Choroid plexus epithelial cell (primary cell): ENCODE measurements around the gene RPL10A.

ENCODE experiments used
- DNase-seq: peaks from one replicate; pipeline ENCODE4 v3.0.0-alpha.2; 2010; ENCODE audit warnings: low read depth
- H3K4me3 ChIP-seq: 2 replicates; pipeline ENCODE4 v1.5.1; 2011; ENCODE audit warnings: low read depth, mild to moderate bottlenecking, control low read depth, low read length, moderate library complexity
- TF ChIP-seq, protein P1 (sequence below): conservative IDR thresholded peaks from 2 replicates; pipeline ENCODE4 v1.5.1; 2011; ENCODE audit warnings: low read depth, mild to moderate bottlenecking, control low read depth, inconsistent platforms, low read length, moderate library complexity

The RPL10A gene

DNA sequence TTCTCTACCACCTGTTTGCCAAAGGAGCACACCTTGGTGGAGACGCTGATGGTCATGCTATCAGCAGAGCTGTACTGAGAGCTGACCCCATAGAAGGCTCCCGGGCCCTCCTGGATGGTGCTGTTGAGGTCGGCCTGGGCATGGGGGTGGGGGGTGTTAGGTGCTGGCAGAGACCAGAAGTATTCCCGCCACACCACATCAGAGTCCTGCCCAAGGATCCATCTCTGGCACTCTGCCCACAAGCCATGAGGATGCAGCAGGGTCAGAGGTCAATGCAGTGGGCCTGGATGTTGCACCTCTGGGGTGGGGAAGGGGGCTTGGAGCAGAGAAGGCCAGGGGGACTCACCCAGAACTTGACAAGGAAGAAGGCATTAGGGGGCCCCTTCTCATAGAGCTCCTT is 7.4 kb downstream of the RPL10A start:
- no peak for DNase-seq
- TF ChIP-seq, protein P1, sequence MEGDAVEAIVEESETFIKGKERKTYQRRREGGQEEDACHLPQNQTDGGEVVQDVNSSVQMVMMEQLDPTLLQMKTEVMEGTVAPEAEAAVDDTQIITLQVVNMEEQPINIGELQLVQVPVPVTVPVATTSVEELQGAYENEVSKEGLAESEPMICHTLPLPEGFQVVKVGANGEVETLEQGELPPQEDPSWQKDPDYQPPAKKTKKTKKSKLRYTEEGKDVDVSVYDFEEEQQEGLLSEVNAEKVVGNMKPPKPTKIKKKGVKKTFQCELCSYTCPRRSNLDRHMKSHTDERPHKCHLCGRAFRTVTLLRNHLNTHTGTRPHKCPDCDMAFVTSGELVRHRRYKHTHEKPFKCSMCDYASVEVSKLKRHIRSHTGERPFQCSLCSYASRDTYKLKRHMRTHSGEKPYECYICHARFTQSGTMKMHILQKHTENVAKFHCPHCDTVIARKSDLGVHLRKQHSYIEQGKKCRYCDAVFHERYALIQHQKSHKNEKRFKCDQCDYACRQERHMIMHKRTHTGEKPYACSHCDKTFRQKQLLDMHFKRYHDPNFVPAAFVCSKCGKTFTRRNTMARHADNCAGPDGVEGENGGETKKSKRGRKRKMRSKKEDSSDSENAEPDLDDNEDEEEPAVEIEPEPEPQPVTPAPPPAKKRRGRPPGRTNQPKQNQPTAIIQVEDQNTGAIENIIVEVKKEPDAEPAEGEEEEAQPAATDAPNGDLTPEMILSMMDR = no peak
- H3K4me3 ChIP-seq = no peak overlapping the region

DNA sequence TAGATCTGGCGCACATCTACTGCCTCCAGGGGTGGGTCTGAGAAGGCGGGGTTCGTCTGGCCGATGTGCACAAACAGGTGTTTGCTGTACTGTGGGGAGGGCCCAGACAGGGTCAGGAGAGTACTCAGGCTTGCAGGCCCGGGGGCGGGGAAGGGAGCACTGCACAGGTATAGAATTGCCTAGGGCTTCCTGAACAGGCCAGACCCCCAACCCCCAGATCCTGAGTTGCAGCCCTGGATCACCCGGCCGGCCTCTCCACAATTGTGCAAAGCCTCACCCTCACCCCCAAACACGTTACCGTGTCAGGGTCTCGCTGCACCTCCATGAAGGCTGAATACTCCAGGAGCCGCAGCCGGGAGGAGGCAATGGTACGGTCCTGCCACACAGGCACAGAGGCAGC is 7.8 kb downstream of the RPL10A start:
- DNase-seq = no peak
- TF ChIP-seq, protein P1 = no peak
- no peak overlapping the region for H3K4me3 ChIP-seq

DNA sequence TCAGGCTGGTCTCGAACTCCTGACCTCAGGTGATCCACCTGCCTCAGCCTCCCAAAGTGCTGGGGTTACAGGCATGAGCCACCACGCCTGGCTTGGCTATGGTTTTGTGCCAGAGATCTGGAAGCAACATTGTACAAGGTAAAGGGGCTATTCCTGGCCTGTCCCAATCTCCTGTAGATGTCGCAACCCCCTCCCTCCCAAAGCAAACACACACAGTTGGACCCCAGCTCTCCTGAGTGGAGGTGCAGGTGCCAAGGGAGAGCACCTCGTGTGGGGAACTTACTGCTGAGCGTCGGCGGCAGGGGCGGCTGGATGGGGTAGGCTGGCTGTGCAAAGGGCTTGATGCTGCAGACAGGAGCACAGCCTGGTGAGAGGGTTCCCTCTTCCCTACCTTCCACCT is 8.8 kb downstream of the RPL10A start:
- DNase-seq = no peak
- TF ChIP-seq, protein P1 = no peak
- H3K4me3 ChIP-seq = no peak overlapping the region

DNA sequence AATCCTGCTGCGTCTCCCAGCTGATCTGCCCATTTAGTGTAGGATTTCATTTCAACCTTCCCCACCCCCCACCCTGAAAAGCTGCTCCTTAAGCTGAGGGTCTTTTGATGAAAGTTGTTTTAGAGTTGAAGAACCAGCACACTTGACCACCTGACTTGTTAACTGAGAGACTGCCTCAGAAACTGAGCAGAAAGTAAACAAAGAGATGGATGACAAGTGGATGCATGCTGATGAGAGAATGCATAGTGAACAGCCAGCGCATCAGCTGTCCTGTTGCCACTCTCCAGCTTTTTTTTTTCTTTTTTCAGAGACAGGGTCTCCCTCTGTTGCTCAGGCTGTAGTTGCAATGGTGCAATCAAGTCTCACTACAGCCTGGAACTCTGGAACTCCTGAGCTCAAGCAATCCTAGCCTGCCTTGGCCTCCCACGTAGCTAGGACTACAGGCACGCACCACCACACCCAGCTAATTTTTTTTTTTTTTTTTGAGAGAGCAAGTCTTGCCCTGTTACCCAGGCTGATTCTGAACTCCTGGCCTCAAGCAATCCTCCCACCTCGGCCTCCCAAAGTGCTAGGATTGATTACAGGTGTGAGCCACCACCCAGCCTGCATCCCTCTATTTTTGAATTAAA is 9.5 kb downstream of the RPL10A start:
- H3K4me3 ChIP-seq = no peak overlapping the region
- TF ChIP-seq, protein P1 = no peak
- DNase-seq = no peak

DNA sequence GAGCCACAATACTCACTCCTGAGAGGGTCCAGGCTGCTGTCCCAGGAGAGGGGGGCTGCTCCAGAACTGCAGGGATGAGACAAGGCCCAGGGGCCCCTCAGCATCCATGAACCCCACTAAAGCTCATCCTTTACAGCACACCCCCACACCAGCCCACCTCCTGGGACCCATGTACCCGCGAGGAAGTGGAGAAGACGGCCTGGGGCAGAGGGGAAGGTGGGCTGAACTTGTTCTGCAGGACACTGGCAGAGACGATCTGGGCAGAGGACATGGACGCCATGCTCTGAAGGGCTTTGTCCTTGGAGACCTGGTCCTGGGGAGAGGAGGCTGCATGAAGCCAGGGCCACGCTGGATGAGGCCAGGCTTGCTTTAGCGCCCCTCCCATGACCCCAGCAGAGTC is 10.1 kb downstream of the RPL10A start:
- TF ChIP-seq, protein P1 = no peak
- no peak overlapping the region for H3K4me3 ChIP-seq
- DNase-seq = no peak

DNA sequence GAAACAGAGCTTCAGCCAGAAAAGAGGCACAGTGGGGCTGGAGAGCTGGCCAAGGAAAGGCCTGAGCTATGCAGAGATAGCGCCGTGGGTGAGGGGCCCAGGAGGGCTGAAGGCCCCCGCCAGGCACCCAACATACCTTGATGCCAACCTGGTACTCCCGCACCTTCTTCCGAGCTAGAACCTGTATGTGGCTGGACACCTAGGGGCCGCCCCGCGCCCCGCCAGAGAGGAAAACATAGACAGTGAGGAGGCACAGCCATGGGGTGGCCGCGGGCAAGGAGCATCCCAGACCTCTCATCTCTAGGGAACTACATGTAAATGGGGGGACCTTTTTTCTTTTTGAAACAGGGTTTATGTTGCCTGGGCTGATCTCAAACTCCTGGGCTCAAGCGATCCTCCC is 12.0 kb downstream of the RPL10A start:
- no peak for DNase-seq
- TF ChIP-seq, protein P1 = no peak
- no peak overlapping the region for H3K4me3 ChIP-seq

DNA sequence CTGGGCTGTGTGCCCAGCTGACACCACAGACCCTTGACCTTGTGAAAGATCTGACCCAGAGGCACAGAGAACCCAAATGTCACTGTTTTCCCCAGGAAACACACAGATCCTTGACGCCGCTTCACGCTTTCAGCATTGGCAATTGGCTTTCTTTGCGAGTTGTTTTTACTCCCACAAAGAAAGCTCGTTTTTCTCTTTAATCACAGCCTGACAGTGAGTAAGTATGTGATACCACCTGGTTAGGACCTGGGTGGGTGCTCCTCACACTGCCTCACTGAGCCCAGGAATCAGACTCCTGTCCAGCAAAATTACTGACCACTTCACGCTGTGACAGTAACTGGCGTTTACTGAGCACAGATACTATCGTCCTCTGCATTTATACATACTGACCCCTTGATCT is 13.0 kb downstream of the RPL10A start:
- TF ChIP-seq, protein P1 = no peak
- no peak overlapping the region for H3K4me3 ChIP-seq

More for the DNA sequence above, 13.0 kb downstream of the RPL10A start:
- no peak for DNase-seq
